22Rv1 (cell line): ENCODE measurements around the gene CIB4.

Experiments
- H3K27ac ChIP-seq: fragments of 450-650 bp; 2 replicates; pipeline ENCODE4 v1.5.1; 2017
- ZFX ChIP-seq: fragments of 450-650 bp; IDR thresholded peaks from 2 replicates; pipeline ENCODE4 v1.6.1; 2017; ENCODE audit warnings: antibody characterized with exemption, borderline replicate concordance
- TF ChIP-seq, protein P1 (sequence below): fragments of 450-650 bp; IDR thresholded peaks from 2 replicates; pipeline ENCODE4 v1.5.1; 2017; ENCODE audit warnings: mild to moderate bottlenecking

The CIB4 gene

GRCh38 chr2:26583381-26583911, 57.7 kb downstream of the CIB4 start:
- TF ChIP-seq, protein P1, sequence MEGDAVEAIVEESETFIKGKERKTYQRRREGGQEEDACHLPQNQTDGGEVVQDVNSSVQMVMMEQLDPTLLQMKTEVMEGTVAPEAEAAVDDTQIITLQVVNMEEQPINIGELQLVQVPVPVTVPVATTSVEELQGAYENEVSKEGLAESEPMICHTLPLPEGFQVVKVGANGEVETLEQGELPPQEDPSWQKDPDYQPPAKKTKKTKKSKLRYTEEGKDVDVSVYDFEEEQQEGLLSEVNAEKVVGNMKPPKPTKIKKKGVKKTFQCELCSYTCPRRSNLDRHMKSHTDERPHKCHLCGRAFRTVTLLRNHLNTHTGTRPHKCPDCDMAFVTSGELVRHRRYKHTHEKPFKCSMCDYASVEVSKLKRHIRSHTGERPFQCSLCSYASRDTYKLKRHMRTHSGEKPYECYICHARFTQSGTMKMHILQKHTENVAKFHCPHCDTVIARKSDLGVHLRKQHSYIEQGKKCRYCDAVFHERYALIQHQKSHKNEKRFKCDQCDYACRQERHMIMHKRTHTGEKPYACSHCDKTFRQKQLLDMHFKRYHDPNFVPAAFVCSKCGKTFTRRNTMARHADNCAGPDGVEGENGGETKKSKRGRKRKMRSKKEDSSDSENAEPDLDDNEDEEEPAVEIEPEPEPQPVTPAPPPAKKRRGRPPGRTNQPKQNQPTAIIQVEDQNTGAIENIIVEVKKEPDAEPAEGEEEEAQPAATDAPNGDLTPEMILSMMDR: no peak
- TF ChIP-seq ZFX: no peak
- no peak overlapping the region for H3K27ac ChIP-seq

- no peak for TF ChIP-seq ZFX
- TF ChIP-seq, protein P1: no peak
- H3K27ac ChIP-seq: no peak overlapping the region
Measured at GRCh38 chr2:26582890-26583289, 58.3 kb downstream of the CIB4 start.

GRCh38 chr2:26581991-26582842, 58.9 kb downstream of the CIB4 start:
- no peak overlapping the region for H3K27ac ChIP-seq
- TF ChIP-seq, protein P1: no peak
- no peak for TF ChIP-seq ZFX

GRCh38 chr2:26581266-26581990, 59.7 kb downstream of the CIB4 start:
- no peak overlapping the region for H3K27ac ChIP-seq
- TF ChIP-seq ZFX: no peak
- TF ChIP-seq, protein P1: no peak

DNA sequence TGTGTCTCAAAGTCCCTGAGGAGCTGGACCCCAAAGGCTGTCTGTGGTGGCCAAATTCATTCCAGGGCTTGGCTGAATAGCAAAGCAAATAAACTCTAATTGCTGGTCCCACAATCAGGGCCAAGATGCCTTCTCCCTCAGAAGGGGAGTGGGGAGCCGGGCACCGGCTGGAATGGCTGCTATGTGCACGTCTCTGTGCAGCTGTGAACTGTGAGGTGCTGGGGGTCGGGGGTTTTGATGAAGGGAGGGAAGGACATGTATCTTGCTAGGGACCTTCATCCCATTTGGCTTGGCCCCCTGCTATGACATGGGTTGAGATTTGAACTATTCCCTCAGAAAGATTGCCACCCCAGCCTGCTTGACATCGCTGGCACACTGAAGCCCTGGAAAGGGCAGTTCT, 60.4 kb downstream of the CIB4 start:
- TF ChIP-seq ZFX: no peak
- H3K27ac ChIP-seq: no peak overlapping the region

GRCh38 chr2:26580151-26580550, 61.0 kb downstream of the CIB4 start:
- no peak overlapping the region for H3K27ac ChIP-seq
- TF ChIP-seq ZFX: no peak
- TF ChIP-seq, protein P1: no peak

DNA sequence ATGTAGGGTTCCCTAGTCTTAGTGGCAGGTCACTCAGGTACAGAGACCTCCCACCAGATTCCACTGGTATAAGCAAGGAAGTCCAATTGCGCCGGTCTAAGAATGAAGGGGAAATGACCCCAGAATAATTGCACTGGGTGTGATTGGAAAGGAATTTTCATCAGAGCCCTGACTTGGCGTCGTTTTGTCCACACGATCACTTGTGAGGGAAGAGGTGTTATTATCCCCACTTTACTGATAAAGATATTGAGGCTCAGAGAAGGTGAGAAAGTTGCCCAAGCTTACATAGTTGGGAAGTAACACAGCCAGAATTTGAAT, 61.5 kb downstream of the CIB4 start:
- no peak for TF ChIP-seq ZFX
- TF ChIP-seq, protein P1: no peak
- H3K27ac ChIP-seq: no peak overlapping the region
